Mucosa of rectum (tissue), 2 donors: ENCODE measurements around the gene USP40.

Experiments
- H3K27ac ChIP-seq, 2 donors: one replicate each; pipeline ENCODE4 v1.7.0; 2013; ENCODE audit warnings: inconsistent platforms in 2 of 2, low read depth in 2 of 2, low read length in 2 of 2
- H3K27me3 ChIP-seq, 2 donors: one replicate each; pipeline ENCODE4 v1.7.0; 2013; ENCODE audit warnings: low read length in 2 of 2; ENCODE audit not compliant: control insufficient read depth in 2 of 2, insufficient read depth in 2 of 2
- H3K36me3 ChIP-seq, 2 donors: one replicate each; pipeline ENCODE4 v1.7.0; 2013; ENCODE audit warnings: low read length in 2 of 2; ENCODE audit not compliant: control insufficient read depth in 2 of 2, insufficient read depth in 2 of 2
- H3K4me1 ChIP-seq, 2 donors: one replicate each; pipeline ENCODE4 v1.7.0; 2013; ENCODE audit warnings: low read length in 2 of 2, mild to moderate bottlenecking in 1 of 2; ENCODE audit not compliant: control insufficient read depth in 2 of 2, insufficient read depth in 2 of 2
- H3K4me3 ChIP-seq, 2 donors: one replicate each; pipeline ENCODE4 v1.7.0; 2013; ENCODE audit warnings: low read length in 2 of 2
- H3K9ac ChIP-seq, 2 donors: one replicate each; pipeline ENCODE4 v1.7.0; 2013; ENCODE audit warnings: low read length in 2 of 2, low read depth in 1 of 2, mild to moderate bottlenecking in 1 of 2
- H3K9me3 ChIP-seq, 2 donors: one replicate each; pipeline ENCODE4 v1.7.0; 2013; ENCODE audit warnings: low read length in 2 of 2; ENCODE audit not compliant: control insufficient read depth in 2 of 2
- donor health status: healthy.
- donor health status: Normal muscosa, but diverticular disease.

The USP40 gene

DNA sequence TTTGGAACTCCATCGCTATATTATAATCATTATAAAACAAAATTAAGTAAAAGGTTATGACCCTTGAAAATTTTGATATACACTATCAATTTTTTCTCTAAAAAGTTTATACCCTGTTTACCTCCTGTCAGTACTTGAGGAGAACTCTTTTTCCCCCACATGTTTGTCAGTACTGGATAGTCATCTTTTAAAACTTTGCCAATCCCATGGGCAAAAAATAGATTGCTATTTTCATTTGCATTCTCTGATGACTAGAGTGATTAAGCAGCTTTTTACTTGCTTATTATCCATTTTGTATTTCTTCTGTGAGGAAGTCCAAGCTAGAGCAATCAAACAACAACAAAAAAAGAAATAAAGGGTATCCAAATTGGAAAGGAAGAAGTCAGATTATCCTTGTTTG lies 135.9 kb downstream of the USP40 start:
- no peaks in the 10 kb centered on the region for H3K9me3 ChIP-seq
- H3K27me3 ChIP-seq: no peaks in the 10 kb centered on the region
- no peak overlapping the region for H3K9ac ChIP-seq
- no peak overlapping the region for H3K4me3 ChIP-seq
- H3K4me1 ChIP-seq: peaks cover 0 to 16% of the 10 kb centered on the region in 2 donors
- peaks cover 14 to 22% of the 10 kb centered on the region in 2 donors for H3K36me3 ChIP-seq
- peak overlapping the region in 1 of 2 donors; percentile 12 for H3K27ac ChIP-seq

DNA sequence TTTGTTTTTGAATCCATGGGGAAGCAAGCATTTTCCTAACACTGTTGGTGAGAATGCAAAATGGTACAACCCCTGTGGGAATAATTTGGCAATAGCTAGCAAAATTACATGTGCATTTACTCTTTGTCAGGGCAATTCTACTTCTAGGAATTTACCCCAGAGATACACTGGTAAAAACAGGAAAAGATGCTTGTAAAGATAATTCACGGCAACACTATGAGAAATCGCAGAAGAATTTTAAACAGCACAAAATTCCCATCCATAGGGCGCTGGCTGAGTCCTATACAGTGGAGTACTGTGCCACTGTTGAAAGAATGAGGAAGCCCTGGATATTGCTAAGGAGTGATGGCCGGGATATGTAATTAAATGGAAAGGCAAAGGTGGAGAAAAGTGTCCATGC lies 136.5 kb downstream of the USP40 start:
- Histone ChIP-seq H3K9ac (no peak overlapping the region), H3K9me3 (no peaks in the 10 kb centered on the region), H3K4me3 (no peak overlapping the region), H3K27me3 (no peaks in the 10 kb centered on the region), H3K27ac (peak overlapping the region in 1 of 2 donors; percentile 12), H3K4me1 (peaks cover 0 to 16% of the 10 kb centered on the region in 2 donors), H3K36me3 (peaks cover 11 to 16% of the 10 kb centered on the region in 2 donors)

DNA sequence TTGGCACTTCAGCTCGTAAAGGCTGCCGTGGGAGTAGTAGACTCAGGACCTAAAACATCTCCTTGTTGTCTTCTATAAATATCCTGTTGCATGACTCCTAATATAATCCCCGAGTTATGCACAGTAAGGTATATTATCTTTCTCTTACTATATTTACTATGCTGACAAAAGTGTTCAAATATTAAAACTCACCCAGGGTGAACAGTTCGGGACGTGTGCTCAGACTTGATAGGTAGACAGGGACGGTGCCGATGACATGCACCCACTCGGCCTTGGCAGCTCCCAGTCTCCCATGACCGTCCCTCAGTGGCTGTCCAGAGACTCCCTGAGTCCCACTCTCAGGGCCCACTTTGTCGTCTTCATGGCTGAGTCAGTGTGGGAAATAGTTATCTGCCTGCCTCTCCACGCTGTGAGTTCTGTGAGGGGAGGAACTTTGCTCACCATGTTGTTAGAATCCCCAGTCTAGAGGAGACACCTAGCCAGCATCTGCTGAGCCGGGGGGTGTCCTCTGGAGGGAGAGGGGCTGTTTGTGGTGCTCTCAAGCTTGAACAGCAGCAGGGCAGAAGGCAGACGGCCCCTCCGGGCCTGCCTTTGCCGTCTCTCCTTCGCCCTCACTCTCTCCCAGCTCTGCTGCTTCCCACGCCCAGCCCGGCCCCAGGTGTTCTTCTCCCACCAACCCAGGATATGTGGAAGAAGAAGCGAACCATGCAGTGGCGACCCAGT lies 137.2 kb downstream of the USP40 start:
- Histone ChIP-seq H3K9me3 (no peaks in the 10 kb centered on the region), H3K9ac (no peak overlapping the region), H3K4me1 (peaks cover 4 to 20% of the 10 kb centered on the region in 2 donors), H3K27ac (peak overlapping the region in 1 of 2 donors; percentile 26), H3K36me3 (peaks cover 5 to 9% of the 10 kb centered on the region in 2 donors), H3K27me3 (no peaks in the 10 kb centered on the region), H3K4me3 (no peak overlapping the region)

DNA sequence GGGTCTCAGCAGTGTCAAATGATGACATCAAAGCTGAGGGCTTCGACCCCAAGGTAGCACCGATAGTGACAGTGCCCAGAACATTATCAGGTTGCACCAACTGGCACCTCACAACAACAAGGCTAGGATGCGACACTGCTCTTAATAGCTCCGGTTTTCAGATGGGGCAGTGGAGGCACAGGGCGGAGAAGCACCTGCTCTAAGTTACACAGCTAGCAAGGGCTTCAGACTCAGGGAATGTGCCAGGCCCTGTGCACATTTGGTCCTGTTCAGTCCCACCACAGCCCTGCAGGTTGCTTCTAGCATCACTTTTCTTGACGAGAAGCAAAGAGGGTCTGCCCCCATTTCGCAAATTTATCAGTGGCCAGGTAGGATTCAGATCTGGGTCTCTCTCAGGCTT lies 138.1 kb downstream of the USP40 start:
- H3K9me3 ChIP-seq: no peaks in the 10 kb centered on the region
- peaks cover 13 to 29% of the 10 kb centered on the region in 2 donors for H3K4me1 ChIP-seq
- no peak overlapping the region for H3K9ac ChIP-seq
- H3K27me3 ChIP-seq: no peaks in the 10 kb centered on the region
- H3K36me3 ChIP-seq: peaks cover 5 to 8% of the 10 kb centered on the region in 2 donors
- no peak overlapping the region for H3K27ac ChIP-seq
- no peak overlapping the region for H3K4me3 ChIP-seq

DNA sequence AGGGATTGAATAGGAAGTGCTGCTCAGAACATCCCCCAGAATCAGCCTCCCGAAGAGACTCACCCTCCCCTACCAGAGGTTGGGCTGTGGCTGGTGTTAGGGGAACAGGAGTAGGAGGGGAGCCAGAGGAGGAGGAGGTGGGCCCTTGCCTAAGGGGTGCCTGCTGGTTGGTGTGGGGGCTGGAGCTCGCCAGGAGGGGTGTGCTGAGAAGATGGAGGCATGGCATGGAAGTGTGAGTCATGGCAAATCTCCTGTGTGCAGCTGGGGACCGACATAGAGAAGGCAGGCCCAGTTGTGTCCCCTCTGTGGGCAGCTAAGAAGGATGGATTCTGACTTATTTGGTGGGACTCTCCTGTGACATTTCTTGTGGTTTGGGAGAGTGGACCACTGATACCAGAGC lies 138.6 kb downstream of the USP40 start:
- H3K4me3 ChIP-seq: no peak overlapping the region
- peaks cover 17 to 34% of the 10 kb centered on the region in 2 donors for H3K4me1 ChIP-seq
- H3K27me3 ChIP-seq: no peaks in the 10 kb centered on the region
- peaks cover 5 to 8% of the 10 kb centered on the region in 2 donors for H3K36me3 ChIP-seq
- H3K9me3 ChIP-seq: no peaks in the 10 kb centered on the region
- no peak overlapping the region for H3K27ac ChIP-seq
- no peak overlapping the region for H3K9ac ChIP-seq

DNA sequence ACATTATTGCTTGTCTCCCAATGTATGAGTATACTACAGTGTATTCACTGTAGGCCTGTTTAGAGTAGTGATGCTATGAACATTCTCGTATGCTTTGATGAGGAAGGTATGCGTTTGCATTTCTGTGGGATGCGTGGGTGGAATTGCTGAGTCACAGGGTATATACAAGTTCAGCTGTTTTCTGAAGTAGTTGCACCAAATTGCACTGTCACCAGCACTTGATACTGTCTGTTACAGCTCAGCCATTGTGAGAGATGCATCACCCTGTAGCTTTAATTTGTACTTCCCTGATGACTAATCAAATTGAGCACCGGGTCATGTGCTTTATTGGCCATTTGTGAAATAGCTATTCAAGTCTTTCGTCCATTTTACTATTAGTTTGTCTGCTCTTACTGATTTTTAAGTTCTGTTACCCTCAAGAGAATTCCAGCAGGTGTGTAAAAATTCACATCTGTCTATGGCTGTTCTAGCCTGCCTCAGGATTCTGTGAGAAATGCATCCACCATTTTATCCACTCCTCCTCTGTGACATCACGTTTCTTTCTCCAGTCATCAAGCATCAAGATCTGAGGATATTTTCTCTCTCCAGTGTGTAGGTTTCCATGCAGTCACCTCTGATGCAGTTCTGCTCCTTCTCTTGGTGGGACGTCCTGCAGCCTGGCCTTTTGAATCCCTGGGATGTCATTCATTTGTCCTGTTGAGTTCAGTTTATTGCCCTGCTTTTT lies 139.8 kb downstream of the USP40 start:
- Histone ChIP-seq H3K9me3 (no peaks in the 10 kb centered on the region), H3K9ac (no peak overlapping the region), H3K27ac (no peak overlapping the region), H3K36me3 (peaks cover 5 to 8% of the 10 kb centered on the region in 2 donors), H3K27me3 (no peaks in the 10 kb centered on the region), H3K4me1 (peaks cover 22 to 39% of the 10 kb centered on the region in 2 donors), H3K4me3 (no peak overlapping the region)
